ENCODE results near the gene CTTN.
A peak's percentile ranks its signal among the peaks of the same experiment; 100 is the strongest.

CTTN gene

GRCh38 chr11:70455354-70455753 is 57.0 kb downstream of the CTTN start:
- DNase-seq (ENCODE audit: low spot score) = no peak

GRCh38 chr11:70456921-70457532 is 58.7 kb downstream of the CTTN start:
- DNase-seq (ENCODE audit: low spot score) = peak; percentile 43

GRCh38 chr11:70458736-70459135 is 60.4 kb downstream of the CTTN start:
- no peak for DNase-seq (ENCODE audit: low spot score)

- no peak for DNase-seq (ENCODE audit: low spot score)
These were observed 61.8 kb downstream of the CTTN start for GRCh38 chr11:70460111-70460510.

- no peak for DNase-seq (ENCODE audit: low spot score)
These were observed 62.6 kb downstream of the CTTN start for GRCh38 chr11:70460964-70461363.

- no peak for DNase-seq (ENCODE audit: low spot score)
These were observed 64.6 kb downstream of the CTTN start for GRCh38 chr11:70462818-70463477.

GRCh38 chr11:70463478-70464255 is 65.3 kb downstream of the CTTN start:
- DNase-seq (ENCODE audit: low spot score) = no peak

- no peak for DNase-seq (ENCODE audit: low spot score)
These were observed 66.4 kb downstream of the CTTN start for GRCh38 chr11:70464509-70465361.

GRCh38 chr11:70466154-70466553 is 67.8 kb downstream of the CTTN start:
- no peak for DNase-seq (ENCODE audit: low spot score)

- DNase-seq (ENCODE audit: low spot score) = no peak
These were observed 68.3 kb downstream of the CTTN start for GRCh38 chr11:70466596-70466995.

GRCh38 chr11:70467201-70468085 is 69.1 kb downstream of the CTTN start:
- peak; percentile 91 for DNase-seq (ENCODE audit: low spot score)

GRCh38 chr11:70468256-70469195 is 70.2 kb downstream of the CTTN start:
- DNase-seq (ENCODE audit: low spot score) = no peak

GRCh38 chr11:70470127-70470526 is 71.8 kb downstream of the CTTN start:
- no peak for DNase-seq (ENCODE audit: low spot score)

- peak; percentile 83 for DNase-seq (ENCODE audit: low spot score)
These were observed 72.9 kb downstream of the CTTN start for GRCh38 chr11:70471254-70471653.

- no peak for DNase-seq (ENCODE audit: low spot score)
These were observed 73.9 kb downstream of the CTTN start for GRCh38 chr11:70472240-70472639.

GRCh38 chr11:70473186-70473872 is 75.0 kb downstream of the CTTN start:
- DNase-seq (ENCODE audit: low spot score) = no peak

GRCh38 chr11:70473873-70474690 is 75.8 kb downstream of the CTTN start:
- no peak for DNase-seq (ENCODE audit: low spot score)

GRCh38 chr11:70474710-70475109 is 76.4 kb downstream of the CTTN start:
- DNase-seq (ENCODE audit: low spot score) = no peak

GRCh38 chr11:70476669-70477068 is 78.3 kb downstream of the CTTN start:
- no peak for DNase-seq (ENCODE audit: low spot score)
